GM19193 (cell line): ENCODE results near the gene HIPK4.

Experiments
- POLR2A ChIP-seq: IDR thresholded peaks from 4 replicates; pipeline ENCODE4 v1.6.1; 2011; ENCODE audit not compliant: insufficient read depth, insufficient read length; ENCODE audit errors: extremely low read depth

The HIPK4 gene

GRCh38 chr19:40390084-40390742 is at the start of gene HIPK4:
HIPK4 (minus strand) TSS chr19:40390181; CDS start chr19:40389902, 279 bp downstream.
- no peak for TF ChIP-seq POLR2A

- no peak for TF ChIP-seq POLR2A
Observed at GRCh38 chr19:40438284-40438683, 48.3 kb upstream of the HIPK4 start.

GRCh38 chr19:40433391-40434216 is 43.6 kb upstream of the HIPK4 start:
- TF ChIP-seq POLR2A: peak; percentile 49

GRCh38 chr19:40431698-40432097 is 41.7 kb upstream of the HIPK4 start:
- TF ChIP-seq POLR2A: no peak

GRCh38 chr19:40425450-40426287 is 35.7 kb upstream of the HIPK4 start, which contains the start of gene SERTAD1:
SERTAD1 (minus strand) TSS chr19:40425992; CDS start chr19:40423546, 2,446 bp downstream.
- peak; percentile 99 for TF ChIP-seq POLR2A

GRCh38 chr19:40424637-40425449 is 34.9 kb upstream of the HIPK4 start:
- TF ChIP-seq POLR2A: no peak

GRCh38 chr19:40423938-40424337 is 34.0 kb upstream of the HIPK4 start:
- TF ChIP-seq POLR2A: no peak

GRCh38 chr19:40422748-40423566 is 33.0 kb upstream of the HIPK4 start:
- no peak for TF ChIP-seq POLR2A

GRCh38 chr19:40421993-40422747 is 32.2 kb upstream of the HIPK4 start:
- TF ChIP-seq POLR2A: no peak

- peak; percentile 85 for TF ChIP-seq POLR2A
Observed at GRCh38 chr19:40420766-40421765, 31.1 kb upstream of the HIPK4 start.

- TF ChIP-seq POLR2A: no peak
Observed at GRCh38 chr19:40420451-40420765, 30.4 kb upstream of the HIPK4 start.

- no peak for TF ChIP-seq POLR2A
Observed at GRCh38 chr19:40419780-40420179, 29.8 kb upstream of the HIPK4 start.

GRCh38 chr19:40419066-40419612 is 29.2 kb upstream of the HIPK4 start:
- no peak for TF ChIP-seq POLR2A
